Stimulated activated naive CD8-positive, alpha-beta T cell treated with anti-CD3 and anti-CD28 coated beads, Interleukin-15, amount 100 ng/mL, for 72 hours (primary cell): ENCODE results near the gene CPEB1.

Source experiments
- ATAC-seq: fragments of 150-1000 bp; cut with Tn5 transposase; 2 replicates; pipeline ENCODE4 v1.10.0; 2021; ENCODE audit warnings: mild to moderate bottlenecking, moderate library complexity
- DNase-seq, 2 donors: peaks; one replicate each; pipeline ENCODE4 v3.0.0; 2021 to 2022
- H3K27ac Mint-ChIP-seq, 2 donors: one replicate each; pipeline ENCODE4 v1.8.0; 2022; ENCODE audit warnings: mild to moderate bottlenecking in 2 of 2, mixed read lengths in 2 of 2, moderate library complexity in 2 of 2
- H3K27me3 Mint-ChIP-seq: one replicate; pipeline ENCODE4 v1.8.0; 2022; ENCODE audit warnings: mixed read lengths
- H3K4me1 Mint-ChIP-seq: one replicate; pipeline ENCODE4 v1.8.0; 2022; ENCODE audit warnings: mild to moderate bottlenecking, mixed read lengths
- H3K4me3 Mint-ChIP-seq, 2 donors: one replicate each; pipeline ENCODE4 v1.8.0; 2022; ENCODE audit warnings: mild to moderate bottlenecking in 2 of 2, mixed read lengths in 2 of 2, moderate library complexity in 1 of 2
- H3K9me3 Mint-ChIP-seq, 2 donors: one replicate each; pipeline ENCODE4 v1.8.0; 2022; ENCODE audit warnings: mixed read lengths in 2 of 2

The CPEB1 gene

GRCh38 chr15:82572986-82573385 lies 74.2 kb downstream of the CPEB1 start:
- Mint-ChIP-seq H3K27me3 (peaks cover 29% of the 10 kb centered on the region), H3K9me3 (no peaks in the 10 kb centered on the region), H3K4me3 (no peak overlapping the region), H3K27ac (no peak overlapping the region), H3K4me1 (no peaks in the 10 kb centered on the region)
- ATAC-seq (no peak), DNase-seq (no peak)

DNA sequence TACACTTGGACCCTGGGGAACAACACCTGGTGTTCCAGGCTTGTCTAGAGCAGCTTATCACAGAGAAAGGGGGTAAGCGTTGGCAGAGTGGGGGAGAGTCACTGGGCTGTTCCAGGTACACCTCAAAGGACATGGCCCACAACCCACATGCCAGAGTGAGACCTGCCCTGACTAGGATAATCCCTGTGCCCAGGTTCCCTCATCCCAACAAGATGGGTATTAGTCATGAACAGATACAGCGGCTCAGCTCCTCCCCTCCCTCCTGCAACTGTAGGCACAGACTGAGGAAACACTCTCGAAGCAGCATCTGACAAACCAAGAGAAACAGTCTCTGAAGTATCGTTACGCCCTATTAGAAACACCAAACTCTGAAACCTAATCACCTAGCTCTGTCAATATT lies 74.9 kb downstream of the CPEB1 start:
- peak overlapping the region in 1 of 2 donors; percentile 76 for H3K27ac Mint-ChIP-seq
- no peaks in the 10 kb centered on the region for H3K9me3 Mint-ChIP-seq
- peaks cover 29% of the 10 kb centered on the region for H3K27me3 Mint-ChIP-seq
- no peaks in the 10 kb centered on the region for H3K4me1 Mint-ChIP-seq
- DNase-seq (no peak), ATAC-seq (no peak)
- H3K4me3 Mint-ChIP-seq, result no peak overlapping the region

- H3K4me3 Mint-ChIP-seq, result no peak overlapping the region
- ATAC-seq (no peak), DNase-seq (no peak)
- H3K9me3 Mint-ChIP-seq, result no peaks in the 10 kb centered on the region
- H3K27me3 Mint-ChIP-seq, result peaks cover 29% of the 10 kb centered on the region
- peak overlapping the region in 1 of 2 donors; percentile 76 for H3K27ac Mint-ChIP-seq
- no peaks in the 10 kb centered on the region for H3K4me1 Mint-ChIP-seq
Observed at GRCh38 chr15:82571722-82572222, 75.4 kb downstream of the CPEB1 start.

DNA sequence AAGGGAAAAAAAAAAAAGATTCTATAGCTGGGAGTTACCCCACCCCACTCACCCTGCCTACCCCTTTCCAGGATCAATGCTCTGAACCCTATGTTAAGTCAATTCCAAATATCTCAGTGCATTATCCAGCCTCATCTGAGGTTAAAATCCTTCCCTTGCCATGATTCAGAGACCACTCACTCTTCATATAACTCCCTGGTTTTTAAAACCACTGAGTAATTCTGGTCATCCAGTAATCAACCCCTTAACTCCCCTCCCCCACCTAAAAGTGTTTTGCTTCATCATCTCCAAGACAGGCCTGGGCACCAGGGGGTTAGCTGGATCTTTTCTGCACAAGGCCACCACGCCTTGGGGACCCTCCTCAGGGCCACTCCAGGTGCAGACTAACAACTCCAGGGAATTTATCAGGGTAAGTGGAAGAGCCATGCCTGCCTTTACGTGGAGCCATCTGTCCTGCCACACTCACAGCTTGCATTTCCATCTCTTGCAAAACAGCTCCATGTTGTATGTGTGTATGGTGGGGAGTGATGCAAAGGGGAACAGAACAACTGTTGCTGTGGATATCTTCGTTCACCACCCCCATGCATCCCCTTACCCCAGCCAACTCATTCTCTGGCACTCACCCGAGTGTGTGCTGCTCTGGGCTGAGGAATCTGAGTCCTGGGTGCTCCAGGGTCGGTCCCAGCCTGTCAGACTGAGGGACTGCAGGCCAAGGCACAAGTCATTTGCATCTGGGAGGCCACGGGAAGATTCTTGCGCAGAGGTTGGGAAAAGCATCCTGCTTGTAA lies 76.2 kb downstream of the CPEB1 start:
- DNase-seq (no peak), ATAC-seq (no peak)
- peaks cover 29% of the 10 kb centered on the region for H3K27me3 Mint-ChIP-seq
- no peaks in the 10 kb centered on the region for H3K4me1 Mint-ChIP-seq
- H3K9me3 Mint-ChIP-seq, result no peaks in the 10 kb centered on the region
- no peak overlapping the region for H3K27ac Mint-ChIP-seq
- no peak overlapping the region for H3K4me3 Mint-ChIP-seq

- no peak overlapping the region for H3K27ac Mint-ChIP-seq
- H3K4me3 Mint-ChIP-seq, result no peak overlapping the region
- no peak for ATAC-seq
- DNase-seq, result no peak
- H3K9me3 Mint-ChIP-seq, result no peaks in the 10 kb centered on the region
- H3K4me1 Mint-ChIP-seq, result no peaks in the 10 kb centered on the region
- peaks cover 29% of the 10 kb centered on the region for H3K27me3 Mint-ChIP-seq
Observed at GRCh38 chr15:82569834-82570233, 77.3 kb downstream of the CPEB1 start.

GRCh38 chr15:82568986-82569385 lies 78.2 kb downstream of the CPEB1 start:
- DNase-seq, result no peak
- no peak for ATAC-seq
- no peak overlapping the region for H3K4me3 Mint-ChIP-seq
- H3K4me1 Mint-ChIP-seq, result no peaks in the 10 kb centered on the region
- peaks cover 29% of the 10 kb centered on the region for H3K27me3 Mint-ChIP-seq
- H3K27ac Mint-ChIP-seq, result no peak overlapping the region
- no peaks in the 10 kb centered on the region for H3K9me3 Mint-ChIP-seq

GRCh38 chr15:82567661-82568060 lies 79.5 kb downstream of the CPEB1 start:
- ATAC-seq, result no peak
- H3K27me3 Mint-ChIP-seq, result peaks cover 19% of the 10 kb centered on the region
- DNase-seq, result no peak
- no peaks in the 10 kb centered on the region for H3K9me3 Mint-ChIP-seq
- H3K4me3 Mint-ChIP-seq, result no peak overlapping the region
- H3K4me1 Mint-ChIP-seq, result no peaks in the 10 kb centered on the region
- H3K27ac Mint-ChIP-seq, result no peak overlapping the region

- Mint-ChIP-seq H3K27me3 (peaks cover 9% of the 10 kb centered on the region), H3K27ac (no peak overlapping the region), H3K9me3 (no peaks in the 10 kb centered on the region), H3K4me1 (no peaks in the 10 kb centered on the region), H3K4me3 (no peak overlapping the region)
- no peak for DNase-seq
- no peak for ATAC-seq
Observed at GRCh38 chr15:82566690-82567089, 80.5 kb downstream of the CPEB1 start.

GRCh38 chr15:82558502-82558901 lies 88.7 kb downstream of the CPEB1 start:
- DNase-seq (no peak), ATAC-seq (no peak)
- H3K4me1 Mint-ChIP-seq, result no peaks in the 10 kb centered on the region
- no peak overlapping the region for H3K4me3 Mint-ChIP-seq
- no peaks in the 10 kb centered on the region for H3K27me3 Mint-ChIP-seq
- H3K9me3 Mint-ChIP-seq, result no peaks in the 10 kb centered on the region
- H3K27ac Mint-ChIP-seq, result no peak overlapping the region

- DNase-seq, result no peak
- no peaks in the 10 kb centered on the region for H3K4me1 Mint-ChIP-seq
- no peak overlapping the region for H3K27ac Mint-ChIP-seq
- H3K9me3 Mint-ChIP-seq, result no peaks in the 10 kb centered on the region
- H3K27me3 Mint-ChIP-seq, result no peaks in the 10 kb centered on the region
- ATAC-seq, result no peak
- H3K4me3 Mint-ChIP-seq, result no peak overlapping the region
Observed at GRCh38 chr15:82556315-82557035, 90.7 kb downstream of the CPEB1 start.

- H3K4me1 Mint-ChIP-seq, result peaks cover 9% of the 10 kb centered on the region
- no peaks in the 10 kb centered on the region for H3K27me3 Mint-ChIP-seq
- ATAC-seq (no peak), DNase-seq (no peak)
- H3K27ac Mint-ChIP-seq, result no peak overlapping the region
- H3K9me3 Mint-ChIP-seq, result no peaks in the 10 kb centered on the region
- no peak overlapping the region for H3K4me3 Mint-ChIP-seq
Observed at GRCh38 chr15:82554849-82555248, 92.3 kb downstream of the CPEB1 start.

DNA sequence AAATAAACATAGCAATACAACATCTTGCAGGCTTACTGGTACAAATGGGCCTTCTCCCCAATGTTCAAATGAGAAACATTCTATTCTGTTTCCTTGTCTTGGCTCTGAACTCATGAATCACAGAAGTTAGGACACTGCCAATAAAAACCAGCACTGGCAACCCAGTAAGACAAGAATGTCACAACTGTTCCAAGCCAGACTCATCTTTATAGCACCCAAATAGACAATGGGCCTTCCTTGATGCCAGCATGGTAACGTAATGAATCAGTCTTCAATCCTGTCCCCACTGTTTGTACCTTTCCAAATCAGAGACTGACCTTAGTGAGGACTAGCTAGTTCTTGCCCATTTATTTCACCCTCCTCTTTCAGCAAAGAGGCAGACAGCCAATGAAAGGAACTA lies 92.8 kb downstream of the CPEB1 start:
- DNase-seq, result no peak
- H3K4me3 Mint-ChIP-seq, result no peak overlapping the region

GRCh38 chr15:82553846-82554245 lies 93.3 kb downstream of the CPEB1 start:
- Mint-ChIP-seq H3K4me1 (peaks cover 10% of the 10 kb centered on the region), H3K27me3 (no peaks in the 10 kb centered on the region), H3K4me3 (no peak overlapping the region), H3K9me3 (no peaks in the 10 kb centered on the region), H3K27ac (no peak overlapping the region)
- no peak for ATAC-seq
- no peak for DNase-seq

More for the DNA sequence above, 92.8 kb downstream of the CPEB1 start:
- H3K9me3 Mint-ChIP-seq, result no peaks in the 10 kb centered on the region
- ATAC-seq, result no peak
- H3K4me1 Mint-ChIP-seq, result peaks cover 10% of the 10 kb centered on the region
- H3K27ac Mint-ChIP-seq, result no peak overlapping the region
- H3K27me3 Mint-ChIP-seq, result no peaks in the 10 kb centered on the region

DNA sequence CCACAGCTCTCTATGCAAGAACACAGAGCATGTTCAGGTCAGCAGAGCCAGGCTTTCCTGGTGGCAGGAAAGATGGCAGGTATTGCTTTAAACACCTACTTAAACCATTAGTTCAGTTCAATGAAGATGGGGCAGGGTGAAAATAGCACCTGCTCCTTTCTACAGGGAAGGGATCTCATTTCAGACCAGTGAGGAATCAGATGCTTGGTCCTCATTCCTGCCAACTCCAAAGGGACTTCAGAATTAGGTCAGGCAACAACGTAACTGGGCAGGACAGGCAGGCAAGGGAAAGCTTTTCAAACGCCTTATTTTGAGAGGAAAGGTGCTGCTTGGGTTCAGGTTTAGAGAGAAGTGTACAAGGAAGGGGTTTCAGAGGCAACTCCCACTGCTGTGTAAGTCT lies 94.3 kb downstream of the CPEB1 start:
- Mint-ChIP-seq H3K4me1 (peaks cover 16% of the 10 kb centered on the region), H3K27ac (no peak overlapping the region), H3K9me3 (no peaks in the 10 kb centered on the region), H3K27me3 (no peaks in the 10 kb centered on the region), H3K4me3 (no peak overlapping the region)
- no peak for DNase-seq
- ATAC-seq, result no peak

DNA sequence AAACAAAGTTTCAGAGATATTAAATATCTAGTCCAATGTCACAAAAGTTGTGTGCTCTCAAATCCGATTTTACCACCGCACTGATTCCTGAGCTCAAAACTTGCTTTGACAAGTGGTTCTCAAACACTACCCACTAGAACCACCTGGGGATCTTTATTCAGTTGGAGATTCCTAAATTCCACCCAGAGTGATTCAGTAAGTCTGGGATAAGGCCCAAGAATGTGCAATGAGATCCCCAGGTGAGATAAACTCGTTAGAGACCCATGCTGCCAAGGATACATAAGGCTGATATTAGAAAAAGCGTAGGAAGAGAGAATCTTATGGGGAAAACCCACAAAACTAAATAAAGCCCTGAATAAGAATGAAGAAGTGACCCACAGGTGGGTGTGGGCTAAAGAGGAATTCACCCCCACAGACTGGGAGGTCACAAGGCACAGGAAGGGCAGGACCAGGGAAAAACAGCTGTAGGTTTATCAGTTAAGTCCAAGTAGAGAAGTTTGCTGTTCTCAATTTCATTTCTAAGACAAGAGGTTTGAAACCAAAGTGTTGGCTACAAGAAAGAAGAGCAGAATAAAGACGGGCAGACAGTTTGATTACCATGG lies 95.4 kb downstream of the CPEB1 start:
- ATAC-seq (no peak), DNase-seq (no peak)
- Mint-ChIP-seq H3K9me3 (no peaks in the 10 kb centered on the region), H3K4me3 (no peak overlapping the region), H3K27me3 (no peaks in the 10 kb centered on the region), H3K27ac (no peak overlapping the region), H3K4me1 (peaks cover 16% of the 10 kb centered on the region)

DNA sequence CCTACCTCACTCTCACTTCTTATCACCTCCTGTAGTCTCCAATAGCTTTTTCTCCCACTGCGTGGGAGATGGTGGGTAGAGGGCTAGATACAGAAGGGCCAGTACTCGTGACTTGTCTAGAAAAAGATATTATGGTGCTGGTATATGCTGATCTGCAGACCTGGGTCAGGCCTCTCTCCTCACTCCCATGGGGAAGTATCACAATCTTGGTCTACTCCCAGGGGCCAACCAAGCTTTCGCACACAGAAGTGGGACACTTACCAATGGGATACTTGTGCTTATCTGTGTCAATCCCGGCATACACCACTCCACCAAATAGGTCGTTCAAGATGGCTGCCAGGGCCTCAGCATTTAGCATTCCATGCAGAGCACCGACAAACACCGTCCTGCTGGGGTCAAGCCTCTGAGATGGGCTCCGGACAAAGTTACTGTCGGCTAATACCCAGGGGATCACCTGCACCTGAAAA lies 97.9 kb downstream of the CPEB1 start:
- Mint-ChIP-seq H3K4me3 (no peak overlapping the region), H3K27ac (no peak overlapping the region), H3K27me3 (no peaks in the 10 kb centered on the region), H3K4me1 (peaks cover 16% of the 10 kb centered on the region), H3K9me3 (no peaks in the 10 kb centered on the region)
- no peak for ATAC-seq
- no peak for DNase-seq
